IMR-90 (cell line): Measurements from ENCODE around the gene CLEC4A. TPM values are rescaled to one million over a fixed set of nuclear protein-coding genes. Genes with fewer than 3 reads are reported as not detected.

Source experiments
- ATAC-seq: fragments of 200-7000 bp; cut with Tn5 transposase; 2 replicates; pipeline ENCODE4 v1.9.1; 2020; ENCODE audit warnings: low read depth, mild to moderate bottlenecking, moderate library complexity
- BruUV-seq: library from RNA; stranded (reverse); fragments of 400-500 nt; replicated peaks from 2 replicates; lab custom pipeline; 2021; lab: Mats Ljungman, UMichigan
- CTCF ChIA-PET: fragments of 300-600 bp; formaldehyde crosslinking; extraction: SDS; loops from one replicate; lab custom pipeline; 2021; ENCODE audit warnings: antibody characterized with exemption; lab: Yijun Ruan, JAX
- POLR2A ChIA-PET: fragments of 300-600 bp; sonication (Branson Sonifier 250); formaldehyde crosslinking; loops from one replicate; lab custom pipeline; 2022; ENCODE audit warnings: antibody characterized with exemption; ENCODE audit not compliant: unreplicated experiment; lab: Charles Lee
- DNase-seq: peaks from one replicate; pipeline ENCODE4 v3.0.0; 2013
- H2AFZ ChIP-seq: replicated peaks from 2 replicates; pipeline ENCODE3; 2013; ENCODE audit warnings: low read length, mild to moderate bottlenecking; ENCODE audit not compliant: poor library complexity
- H2AK5ac ChIP-seq: 2 replicates; pipeline ENCODE4 v1.6.1; 2013; ENCODE audit warnings: low read depth, low read length, inconsistent platforms
- H2AK9ac ChIP-seq: replicated peaks from 2 replicates; pipeline ENCODE3; 2013; ENCODE audit warnings: mild to moderate bottlenecking, low read depth, low read length, moderate library complexity; ENCODE audit not compliant: poor library complexity
- H2BK120ac ChIP-seq: 2 replicates; pipeline ENCODE4 v1.6.1; 2013; ENCODE audit warnings: low read depth, low read length, inconsistent platforms
- H2BK15ac ChIP-seq: 3 replicates; pipeline ENCODE4 v1.6.1; 2013; ENCODE audit warnings: low read depth, low read length, inconsistent platforms
- H2BK20ac ChIP-seq: 2 replicates; pipeline ENCODE4 v1.6.1; 2013; ENCODE audit warnings: low read depth, mild to moderate bottlenecking, inconsistent platforms, low read length, moderate library complexity
- H2BK5ac ChIP-seq: 2 replicates; pipeline ENCODE4 v1.6.1; 2013; ENCODE audit warnings: mild to moderate bottlenecking, low read depth, low read length, inconsistent platforms; ENCODE audit not compliant: poor library complexity, severe bottlenecking
- H3K14ac ChIP-seq: replicated peaks from 2 replicates; pipeline ENCODE4 v1.6.1; 2013; ENCODE audit warnings: low read depth, low read length, inconsistent platforms
- H3K18ac ChIP-seq: 2 replicates; pipeline ENCODE4 v1.6.1; 2013; ENCODE audit warnings: low read depth, low read length, control low read depth
- H3K23ac ChIP-seq: 2 replicates; pipeline ENCODE4 v1.6.1; 2013; ENCODE audit warnings: low read depth, low read length, inconsistent platforms
- H3K27ac ChIP-seq: 2 replicates; pipeline ENCODE4 v1.5.1; 2013; ENCODE audit warnings: mild to moderate bottlenecking, control low read depth, low read length; ENCODE audit not compliant: insufficient read depth
- H3K27me3 ChIP-seq: 2 replicates; pipeline ENCODE4 v1.6.1; 2013; ENCODE audit warnings: low read length; ENCODE audit not compliant: control insufficient read depth, insufficient read depth
- H3K36me3 ChIP-seq: 2 replicates; pipeline ENCODE4 v1.6.1; 2013; ENCODE audit warnings: low read length, mixed read lengths; ENCODE audit not compliant: control insufficient read depth, insufficient read depth
- H3K4ac ChIP-seq: 2 replicates; pipeline ENCODE4 v1.6.1; 2013; ENCODE audit warnings: low read depth, low read length, inconsistent platforms
- H3K4me1 ChIP-seq: 2 replicates; pipeline ENCODE4 v1.6.1; 2013; ENCODE audit warnings: low read length, mixed read lengths; ENCODE audit not compliant: control insufficient read depth, insufficient read depth
- H3K4me2 ChIP-seq: 2 replicates; pipeline ENCODE4 v1.6.1; 2013; ENCODE audit warnings: low read depth, mild to moderate bottlenecking, control low read depth, low read length, moderate library complexity
- H3K4me3 ChIP-seq: 2 replicates; pipeline ENCODE4 v1.5.1; 2013; ENCODE audit warnings: low read depth, mild to moderate bottlenecking, control low read depth, low read length, moderate library complexity; ENCODE audit not compliant: insufficient read depth
- H3K56ac ChIP-seq: 2 replicates; pipeline ENCODE4 v1.6.1; 2013; ENCODE audit warnings: low read length, inconsistent platforms; ENCODE audit not compliant: insufficient read depth; ENCODE audit errors: extremely low read depth
- H3K79me1 ChIP-seq, 2 experiments: 2 replicates each; pipeline ENCODE4 v1.6.1; 2013; ENCODE audit warnings: low read length in 2 of 2, inconsistent platforms in 1 of 2, low read depth in 1 of 2
- H3K9ac ChIP-seq: 2 replicates; pipeline ENCODE4 v1.6.1; 2013; ENCODE audit warnings: low read depth, low read length, control low read depth
- H3K9me1 ChIP-seq: 2 replicates; pipeline ENCODE4 v1.6.1; 2013; ENCODE audit warnings: low read length, inconsistent platforms; ENCODE audit not compliant: insufficient read depth
- H3K9me3 ChIP-seq: 2 replicates; pipeline ENCODE4 v1.6.1; 2013; ENCODE audit warnings: low read length; ENCODE audit not compliant: control insufficient read depth, insufficient read depth
- H4K20me1 ChIP-seq: 2 replicates; pipeline ENCODE4 v1.6.1; 2013; ENCODE audit warnings: low read length, inconsistent platforms; ENCODE audit not compliant: insufficient read depth
- H4K5ac ChIP-seq: 2 replicates; pipeline ENCODE4 v1.6.1; 2013; ENCODE audit warnings: mild to moderate bottlenecking, low read depth, low read length, control low read depth
- H4K8ac ChIP-seq, 2 experiments: 2 replicates each; pipeline ENCODE4 v1.6.1; 2013; ENCODE audit warnings: low read depth in 2 of 2, low read length in 2 of 2, control low read depth in 1 of 2, inconsistent platforms in 1 of 2
- H4K91ac ChIP-seq: 2 replicates; pipeline ENCODE4 v1.6.1; 2013; ENCODE audit warnings: low read depth, low read length, inconsistent platforms; ENCODE audit not compliant: insufficient read depth
- BHLHE40 ChIP-seq: fragments of 150-350 bp; IDR thresholded peaks from 2 replicates; pipeline ENCODE4 v1.6.1; 2016; ENCODE audit warnings: mild to moderate bottlenecking, low read depth, low read length
- CEBPB ChIP-seq: IDR thresholded peaks from 2 replicates; pipeline ENCODE4 v1.6.1; 2012; ENCODE audit warnings: low read depth, low read length, improper control_type of control experiment
- FOS ChIP-seq: fragments of 150-350 bp; IDR thresholded peaks from 2 replicates; pipeline ENCODE4 v1.6.1; 2016; ENCODE audit warnings: low read depth, low read length
- MAFK ChIP-seq: IDR thresholded peaks from 2 replicates; pipeline ENCODE4 v1.6.1; 2012; ENCODE audit warnings: low read depth, low read length, improper control_type of control experiment
- MAZ ChIP-seq: IDR thresholded peaks from 2 replicates; pipeline ENCODE4 v1.6.1; 2012; ENCODE audit warnings: low read depth, mild to moderate bottlenecking, low read length, improper control_type of control experiment, moderate library complexity, borderline replicate concordance
- MXI1 ChIP-seq: IDR thresholded peaks from 2 replicates; pipeline ENCODE4 v1.6.1; 2012; ENCODE audit warnings: low read depth, mild to moderate bottlenecking, low read length, moderate library complexity, borderline replicate concordance
- NFE2L2 ChIP-seq: fragments of 150-350 bp; IDR thresholded peaks from 2 replicates; pipeline ENCODE4 v1.6.1; 2016; ENCODE audit warnings: low read depth, mild to moderate bottlenecking, low read length
- POLR2A ChIP-seq: IDR thresholded peaks from 2 replicates; pipeline ENCODE4 v1.6.1; 2012; ENCODE audit warnings: mild to moderate bottlenecking, low read depth, low read length
- RAD21 ChIP-seq: IDR thresholded peaks from 2 replicates; pipeline ENCODE4 v1.6.1; 2012; ENCODE audit warnings: low read length, improper control_type of control experiment
- RCOR1 ChIP-seq: IDR thresholded peaks from 2 replicates; pipeline ENCODE4 v1.6.1; 2012; ENCODE audit warnings: mild to moderate bottlenecking, low read length, improper control_type of control experiment; ENCODE audit not compliant: insufficient replicate concordance
- RFX5 ChIP-seq: IDR thresholded peaks from 2 replicates; pipeline ENCODE4 v1.8.0; 2012; ENCODE audit warnings: low read depth, mild to moderate bottlenecking, low read length, moderate library complexity
- SMC3 ChIP-seq: fragments of 150-350 bp; IDR thresholded peaks from 2 replicates; pipeline ENCODE4 v1.6.1; 2016; ENCODE audit warnings: low read depth, mild to moderate bottlenecking, antibody characterized with exemption, low read length, moderate library complexity
- WGBS, 2 experiments: methylation state at CpG; one replicate each; pipeline versions ENCODE4 v1.1.5 to v1.1.7; 2013; ENCODE audit warnings: missing lambda C conversion rate in 2 of 2; ENCODE audit not compliant: insufficient read length in 1 of 2; ENCODE audit errors: extremely low coverage in 2 of 2; 5-methylcytosine and 5-hydroxymethylcytosine counted together
- dilution Hi-C: fragments of 300-500 bp; cut with HindIII; formaldehyde crosslinking; loops from one replicate; pipeline ENCODE4 v1.14.3; 2018; ENCODE audit warnings: low sequenced_read_pairs; ENCODE audit not compliant: unreplicated experiment
- in situ Hi-C: fragments of 300-500 bp; cut with MboI; formaldehyde crosslinking; loops from 3 replicates; pipeline ENCODE4 v1.14.3; 2019; ENCODE audit warnings: low sequenced_read_pairs, inconsistent platforms, mixed read lengths
- intact Hi-C: fragments of 100-400 bp; cut with micrococcal nuclease; formaldehyde crosslinking; loops from 2 replicates; pipeline ENCODE4 v1.10.0; 2022
- polyA plus RNA-seq, 3 experiments: library from polyadenylated mRNA; depleted of rRNA; stranded (reverse); fragments of >200 nt; gene quantifications; 2 replicates each; pipeline ENCODE4 v1.2.3, GENCODE V29; 2012; ENCODE audit warnings: low replicate concordance in 1 of 3
- total RNA-seq: library from RNA; depleted of rRNA; stranded (reverse); fragments of >200 nt; gene quantifications from 2 replicates; pipeline ENCODE4 v1.2.3, GENCODE V29; 2012
- TF ChIP-seq, protein P1 (sequence below): fragments of 150-350 bp; IDR thresholded peaks from 2 replicates; pipeline ENCODE4 v1.6.1; 2017; ENCODE audit warnings: mild to moderate bottlenecking, antibody characterized with exemption, low read length, low read depth
- TF ChIP-seq, protein P2 (sequence below): conservative IDR thresholded peaks from 2 replicates; pipeline ENCODE4 v1.5.1; 2012; ENCODE audit warnings: mild to moderate bottlenecking, low read depth, low read length, improper control_type of control experiment
- TF ChIP-seq, protein P3 (sequence below): fragments of 150-350 bp; IDR thresholded peaks from 2 replicates; pipeline ENCODE4 v1.6.1; 2016; ENCODE audit warnings: low read depth, mild to moderate bottlenecking, low read length, moderate library complexity, borderline replicate concordance

Gene CLEC4A
- total and polyA plus RNA-seq, 2 of the 4 experiments (the other 2 are of a cell fraction), result 0.29 TPM; not detected in 1

DNA sequence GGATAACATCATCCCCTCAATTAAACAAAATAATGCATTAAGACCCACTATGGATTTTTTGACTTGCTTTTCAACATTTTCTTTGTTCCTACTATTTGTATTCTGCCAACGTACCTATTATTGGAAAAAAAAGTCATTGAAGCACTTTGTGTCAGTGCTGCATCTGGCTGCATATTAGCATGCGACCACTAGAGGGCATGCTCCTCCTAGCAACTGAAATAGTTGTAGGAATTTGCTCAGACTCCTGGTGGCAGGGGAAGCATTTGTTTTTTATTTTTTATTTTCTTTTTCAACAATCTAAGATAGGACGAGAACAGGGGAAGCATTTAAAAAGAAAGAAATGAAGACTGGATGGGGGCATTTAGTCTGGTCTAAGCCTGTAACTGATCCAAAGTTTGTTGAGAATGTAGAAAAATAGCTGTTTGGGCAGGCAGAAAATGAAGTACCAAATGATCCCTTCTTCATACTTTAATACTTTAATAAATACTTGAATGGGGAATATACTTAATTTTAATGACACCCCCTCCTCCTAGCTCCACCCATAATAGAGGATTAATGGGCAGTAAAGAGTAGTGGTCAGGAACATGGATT is 14.5 kb upstream of the CLEC4A start:
- Histone ChIP-seq H3K36me3 (peaks cover 2% of the 10 kb centered on the region; the same call in 1 of the 2 replicates), H2AK9ac (no peak overlapping the region), H3K23ac (no peak overlapping the region), H2BK15ac (no peak overlapping the region), H3K9ac (peak overlapping the region; percentile 62), H3K27me3 (no peaks in the 10 kb centered on the region), H3K27ac (no peak overlapping the region), H3K56ac (no peak overlapping the region), H3K79me1 (no peaks in the 10 kb centered on the region), H3K4me2 (0 out of 2 replicates have a peak overlapping the region, but pooled peaks have one; percentile 54), H2BK20ac (no peak overlapping the region), H3K9me1 (no peaks in the 10 kb centered on the region), H2AFZ (no peak overlapping the region), H4K8ac (no peak overlapping the region), H2BK5ac (no peak overlapping the region), H3K4ac (no peak overlapping the region), H2AK5ac (no peak overlapping the region), H4K20me1 (no peaks in the 10 kb centered on the region), H3K4me1 (no peaks in the 10 kb centered on the region), H3K9me3 (0 out of 2 replicates have a peak, but pooled peaks cover 1% of the 10 kb centered on the region), H4K5ac (no peak overlapping the region), H3K4me3 (no peak overlapping the region), H2BK120ac (no peak overlapping the region), H4K91ac (no peak overlapping the region), H3K14ac (no peak overlapping the region), H3K18ac (no peak overlapping the region)
- ChIA-PET POLR2A (no interaction called here), CTCF (interaction anchor here (1.5 to 2.4 kb wide), 2 partner anchors 122 to 281 kb away, joined by 3 to 10 read pairs; no protein-coding TSS in a partner anchor)
- ATAC-seq (peak; percentile 97), DNase-seq (peak; percentile 79)
- WGBS, 2 experiments, result 40% methylated on average over 1 of the region's 3 CpGs; no CpG with 5 or more reads in 1 of the 2 experiments
- dilution Hi-C loops (no loop called here), in situ Hi-C loops (loop anchor here (10.0 to 25.0 kb wide), 2 partner anchors 126 to 253 kb away; no protein-coding TSS in a partner anchor), intact Hi-C loops (loop anchor here (1.0 kb wide), 4 partner anchors 71 to 281 kb away; no protein-coding TSS in a partner anchor)
- BruUV-seq, result no TSS peak
- no peak for TF ChIP-seq MAFK
- TF ChIP-seq RAD21, result peak; percentile 99
- no peak for TF ChIP-seq FOS
- TF ChIP-seq MAZ, result no peak
- TF ChIP-seq, protein P1, sequence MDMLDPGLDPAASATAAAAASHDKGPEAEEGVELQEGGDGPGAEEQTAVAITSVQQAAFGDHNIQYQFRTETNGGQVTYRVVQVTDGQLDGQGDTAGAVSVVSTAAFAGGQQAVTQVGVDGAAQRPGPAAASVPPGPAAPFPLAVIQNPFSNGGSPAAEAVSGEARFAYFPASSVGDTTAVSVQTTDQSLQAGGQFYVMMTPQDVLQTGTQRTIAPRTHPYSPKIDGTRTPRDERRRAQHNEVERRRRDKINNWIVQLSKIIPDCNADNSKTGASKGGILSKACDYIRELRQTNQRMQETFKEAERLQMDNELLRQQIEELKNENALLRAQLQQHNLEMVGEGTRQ, result no peak
- TF ChIP-seq RCOR1, result no peak
- TF ChIP-seq, protein P2, sequence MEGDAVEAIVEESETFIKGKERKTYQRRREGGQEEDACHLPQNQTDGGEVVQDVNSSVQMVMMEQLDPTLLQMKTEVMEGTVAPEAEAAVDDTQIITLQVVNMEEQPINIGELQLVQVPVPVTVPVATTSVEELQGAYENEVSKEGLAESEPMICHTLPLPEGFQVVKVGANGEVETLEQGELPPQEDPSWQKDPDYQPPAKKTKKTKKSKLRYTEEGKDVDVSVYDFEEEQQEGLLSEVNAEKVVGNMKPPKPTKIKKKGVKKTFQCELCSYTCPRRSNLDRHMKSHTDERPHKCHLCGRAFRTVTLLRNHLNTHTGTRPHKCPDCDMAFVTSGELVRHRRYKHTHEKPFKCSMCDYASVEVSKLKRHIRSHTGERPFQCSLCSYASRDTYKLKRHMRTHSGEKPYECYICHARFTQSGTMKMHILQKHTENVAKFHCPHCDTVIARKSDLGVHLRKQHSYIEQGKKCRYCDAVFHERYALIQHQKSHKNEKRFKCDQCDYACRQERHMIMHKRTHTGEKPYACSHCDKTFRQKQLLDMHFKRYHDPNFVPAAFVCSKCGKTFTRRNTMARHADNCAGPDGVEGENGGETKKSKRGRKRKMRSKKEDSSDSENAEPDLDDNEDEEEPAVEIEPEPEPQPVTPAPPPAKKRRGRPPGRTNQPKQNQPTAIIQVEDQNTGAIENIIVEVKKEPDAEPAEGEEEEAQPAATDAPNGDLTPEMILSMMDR, result peak; percentile 99
- TF ChIP-seq, protein P3, sequence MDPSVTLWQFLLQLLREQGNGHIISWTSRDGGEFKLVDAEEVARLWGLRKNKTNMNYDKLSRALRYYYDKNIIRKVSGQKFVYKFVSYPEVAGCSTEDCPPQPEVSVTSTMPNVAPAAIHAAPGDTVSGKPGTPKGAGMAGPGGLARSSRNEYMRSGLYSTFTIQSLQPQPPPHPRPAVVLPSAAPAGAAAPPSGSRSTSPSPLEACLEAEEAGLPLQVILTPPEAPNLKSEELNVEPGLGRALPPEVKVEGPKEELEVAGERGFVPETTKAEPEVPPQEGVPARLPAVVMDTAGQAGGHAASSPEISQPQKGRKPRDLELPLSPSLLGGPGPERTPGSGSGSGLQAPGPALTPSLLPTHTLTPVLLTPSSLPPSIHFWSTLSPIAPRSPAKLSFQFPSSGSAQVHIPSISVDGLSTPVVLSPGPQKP, result no peak
- TF ChIP-seq CEBPB, result no peak
- no peak for TF ChIP-seq MXI1
- TF ChIP-seq RFX5, result no peak
- TF ChIP-seq NFE2L2, result no peak
- TF ChIP-seq POLR2A, result peak; percentile 60; the same call in 1 of the 2 replicates
- no peak for TF ChIP-seq BHLHE40
- peak; percentile 99 for TF ChIP-seq SMC3
